A549 treated with AZD2906 at 1 μM for 4 hours (cell line): ENCODE data around the gene USP32. TPM values are rescaled to one million over a fixed set of nuclear protein-coding genes. Genes with fewer than 3 reads are reported as not detected.

ENCODE experiments used
- total RNA-seq: library from RNA; stranded (reverse); fragments of 200-300 nt; extraction: Qiagen RNA extraction; gene quantifications from 5 replicates; pipeline ENCODE4 v1.2.3, GENCODE V29; 2022

Gene USP32, protein sequence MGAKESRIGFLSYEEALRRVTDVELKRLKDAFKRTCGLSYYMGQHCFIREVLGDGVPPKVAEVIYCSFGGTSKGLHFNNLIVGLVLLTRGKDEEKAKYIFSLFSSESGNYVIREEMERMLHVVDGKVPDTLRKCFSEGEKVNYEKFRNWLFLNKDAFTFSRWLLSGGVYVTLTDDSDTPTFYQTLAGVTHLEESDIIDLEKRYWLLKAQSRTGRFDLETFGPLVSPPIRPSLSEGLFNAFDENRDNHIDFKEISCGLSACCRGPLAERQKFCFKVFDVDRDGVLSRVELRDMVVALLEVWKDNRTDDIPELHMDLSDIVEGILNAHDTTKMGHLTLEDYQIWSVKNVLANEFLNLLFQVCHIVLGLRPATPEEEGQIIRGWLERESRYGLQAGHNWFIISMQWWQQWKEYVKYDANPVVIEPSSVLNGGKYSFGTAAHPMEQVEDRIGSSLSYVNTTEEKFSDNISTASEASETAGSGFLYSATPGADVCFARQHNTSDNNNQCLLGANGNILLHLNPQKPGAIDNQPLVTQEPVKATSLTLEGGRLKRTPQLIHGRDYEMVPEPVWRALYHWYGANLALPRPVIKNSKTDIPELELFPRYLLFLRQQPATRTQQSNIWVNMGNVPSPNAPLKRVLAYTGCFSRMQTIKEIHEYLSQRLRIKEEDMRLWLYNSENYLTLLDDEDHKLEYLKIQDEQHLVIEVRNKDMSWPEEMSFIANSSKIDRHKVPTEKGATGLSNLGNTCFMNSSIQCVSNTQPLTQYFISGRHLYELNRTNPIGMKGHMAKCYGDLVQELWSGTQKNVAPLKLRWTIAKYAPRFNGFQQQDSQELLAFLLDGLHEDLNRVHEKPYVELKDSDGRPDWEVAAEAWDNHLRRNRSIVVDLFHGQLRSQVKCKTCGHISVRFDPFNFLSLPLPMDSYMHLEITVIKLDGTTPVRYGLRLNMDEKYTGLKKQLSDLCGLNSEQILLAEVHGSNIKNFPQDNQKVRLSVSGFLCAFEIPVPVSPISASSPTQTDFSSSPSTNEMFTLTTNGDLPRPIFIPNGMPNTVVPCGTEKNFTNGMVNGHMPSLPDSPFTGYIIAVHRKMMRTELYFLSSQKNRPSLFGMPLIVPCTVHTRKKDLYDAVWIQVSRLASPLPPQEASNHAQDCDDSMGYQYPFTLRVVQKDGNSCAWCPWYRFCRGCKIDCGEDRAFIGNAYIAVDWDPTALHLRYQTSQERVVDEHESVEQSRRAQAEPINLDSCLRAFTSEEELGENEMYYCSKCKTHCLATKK (N-terminal part only)
- total RNA-seq: 28.8 to 38.3 TPM (median 31.6 TPM) in 5 replicates

DNA sequence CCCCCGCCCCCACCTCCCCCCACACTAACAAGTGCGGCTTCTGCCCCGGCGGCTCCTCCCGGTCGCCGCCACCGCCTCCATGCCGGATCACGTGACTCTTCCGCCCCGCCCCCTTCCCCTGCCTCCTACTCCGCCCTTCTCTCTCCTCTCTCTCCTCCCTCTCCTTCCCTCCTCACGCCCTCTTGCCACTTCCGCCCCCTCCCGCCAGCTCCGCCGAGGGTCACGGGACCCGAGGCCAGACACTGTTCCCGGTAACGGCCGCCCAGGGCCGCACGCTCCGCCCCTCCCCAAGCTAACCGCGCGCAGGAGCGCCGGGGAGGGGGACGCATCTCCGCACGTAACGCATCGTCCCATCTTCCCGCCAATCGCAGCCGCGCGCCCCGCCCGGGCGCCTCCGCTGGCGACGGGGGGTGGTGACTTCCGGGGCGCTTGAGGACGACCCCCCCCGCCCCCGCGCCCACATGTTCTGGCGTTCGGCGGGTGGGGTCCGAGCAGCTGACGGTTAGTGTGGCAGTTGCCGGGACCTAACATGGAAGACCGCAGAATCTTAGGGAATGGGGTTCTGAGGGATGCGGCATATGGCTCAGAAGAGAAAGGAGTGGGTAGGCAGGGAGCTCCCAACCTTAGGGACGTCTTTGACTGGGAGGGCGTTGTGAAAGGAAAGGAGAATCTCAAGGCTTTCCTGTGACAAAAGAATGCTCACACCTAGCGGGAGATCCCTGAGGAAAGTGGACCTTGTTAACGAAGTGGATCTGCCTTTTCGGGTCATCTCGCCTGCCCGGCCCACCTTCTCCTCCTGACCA is at the start of gene USP32:
TSS of gene USP32 (minus strand) at position 92 of the 803 bp plus-strand sequence. CDS start 194 bp downstream, outside the sequence.

GRCh38 chr17:60422162-60422665 is 30.3 kb upstream of the USP32 start, which contains the start of gene CHCT1:
TSS of gene CHCT1 (plus strand) at chr17:60422489. CDS start at chr17:60422593, 104 bp downstream.

DNA sequence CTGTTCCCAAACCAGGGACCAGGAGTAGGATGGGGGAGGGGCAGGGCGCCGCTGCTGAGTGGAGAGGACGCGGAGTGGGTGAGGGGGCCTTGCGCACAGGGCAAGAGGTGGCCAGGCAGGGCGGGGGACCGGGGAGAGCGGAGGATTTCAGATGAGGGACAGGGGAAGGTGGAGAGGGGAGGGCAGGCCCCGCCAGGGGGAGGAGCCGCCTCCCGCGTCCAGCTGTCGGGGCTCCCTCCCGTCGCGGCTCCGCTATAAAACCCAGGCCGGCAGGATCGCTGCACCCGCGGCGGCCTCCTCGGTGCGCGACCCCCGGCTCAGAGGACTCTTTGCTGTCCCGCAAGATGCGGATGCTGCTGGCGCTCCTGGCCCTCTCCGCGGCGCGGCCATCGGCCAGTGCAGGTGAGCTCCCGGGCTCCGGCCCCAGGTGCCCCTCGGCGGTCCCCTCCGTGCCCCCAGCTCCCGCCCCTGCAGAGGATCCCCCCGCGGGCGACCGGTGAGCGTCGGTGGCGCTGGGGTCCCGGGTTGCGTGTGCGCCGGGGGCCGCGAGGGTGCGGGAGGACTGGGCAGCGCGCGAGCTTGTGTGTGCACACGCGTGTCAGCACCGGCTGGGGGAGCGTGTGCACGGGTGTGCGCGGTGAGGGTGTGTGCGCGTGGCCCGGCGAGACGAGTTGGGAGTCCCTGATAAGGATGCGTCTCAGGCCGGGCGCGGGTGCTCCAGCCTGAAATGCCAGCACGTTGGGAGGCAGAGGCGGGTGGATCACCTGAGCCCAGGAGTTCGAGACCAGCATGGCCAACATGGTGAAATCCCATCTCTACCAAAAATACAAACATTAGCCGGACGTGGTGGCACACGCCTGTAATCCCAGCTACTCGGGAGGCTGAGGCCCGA is 242.0 kb downstream of the USP32 start, which contains the start of gene CA4:
TSS of gene CA4 (plus strand) at position 283 of the 892 bp plus-strand sequence. CDS start at position 345, 62 bp downstream.

Other genes with a start within 250 kb of the USP32 start
- gene CA4, start 242.2 kb downstream of the USP32 start, total RNA-seq: 0.11 to 0.28 TPM (median 0.21 TPM) in 4 of 5 replicates, not detected in the other
- gene CHCT1, start 30.4 kb upstream of the USP32 start, total RNA-seq: 0.08 to 0.15 TPM in 2 of 5 replicates, not detected in the others
- 12.4 to 17.9 TPM (median 16.5 TPM) in 5 replicates for gene APPBP2, start 134.1 kb upstream of the USP32 start, total RNA-seq
- 16.7 to 21.0 TPM (median 19.2 TPM) in 5 replicates for gene PPM1D, start 208.1 kb upstream of the USP32 start, total RNA-seq